Erythroblast (primary cell): Measurements from ENCODE around the gene COBL.

ENCODE experiments used
- GATA1 ChIP-seq: IDR thresholded peaks from 2 replicates; pipeline ENCODE4 v1.6.1; 2011; ENCODE audit warnings: low read depth, mild to moderate bottlenecking, control low read depth, low read length, moderate library complexity
- POLR2A ChIP-seq: IDR thresholded peaks from 2 replicates; pipeline ENCODE4 v1.6.1; 2011; ENCODE audit warnings: mild to moderate bottlenecking, low read length

- TF ChIP-seq POLR2A (no peak), GATA1 (no peak)
Observed at GRCh38 chr7:51031791-51032515, 284.7 kb downstream of the COBL start.
